HuH-7.5 (cell line): ENCODE results near the gene IRS1.

Source experiments
- DNase-seq: peaks from one replicate; pipeline ENCODE4 v3.0.0; 2011; ENCODE audit warnings: low spot score

IRS1 gene

DNA sequence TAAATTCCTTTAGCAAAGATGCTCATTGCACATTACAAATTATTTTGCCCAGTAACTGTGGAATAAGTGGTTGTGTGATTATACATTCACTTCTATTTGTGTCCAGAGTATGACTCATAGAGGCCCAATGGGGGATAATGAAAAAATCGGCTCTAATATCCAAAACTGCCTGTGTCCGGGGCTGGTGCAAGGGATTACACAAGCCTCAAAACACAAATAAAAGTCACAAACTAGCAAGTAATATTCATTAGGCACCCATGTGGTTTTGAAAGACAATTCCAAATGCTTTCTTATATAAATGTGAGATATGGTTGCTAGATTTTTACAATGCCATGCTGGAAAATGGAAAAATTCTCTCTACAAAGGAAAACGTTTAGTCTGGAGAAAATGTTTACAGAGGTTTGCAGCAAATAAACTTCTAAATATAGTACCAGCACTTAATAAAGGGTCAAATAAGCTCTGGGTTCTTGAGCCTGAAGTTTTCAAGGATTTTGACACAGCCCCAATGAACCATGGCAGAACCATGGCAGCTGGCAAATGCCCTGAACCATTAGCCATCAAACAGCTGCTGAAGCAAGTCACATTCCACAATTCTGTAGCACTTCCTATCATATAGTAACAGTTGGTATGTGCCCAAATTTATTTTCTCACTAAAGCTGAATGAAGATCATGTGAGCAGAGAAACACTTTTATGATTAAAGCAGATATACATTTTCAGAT, 40.5 kb downstream of the IRS1 start:
- no peak for DNase-seq

DNA sequence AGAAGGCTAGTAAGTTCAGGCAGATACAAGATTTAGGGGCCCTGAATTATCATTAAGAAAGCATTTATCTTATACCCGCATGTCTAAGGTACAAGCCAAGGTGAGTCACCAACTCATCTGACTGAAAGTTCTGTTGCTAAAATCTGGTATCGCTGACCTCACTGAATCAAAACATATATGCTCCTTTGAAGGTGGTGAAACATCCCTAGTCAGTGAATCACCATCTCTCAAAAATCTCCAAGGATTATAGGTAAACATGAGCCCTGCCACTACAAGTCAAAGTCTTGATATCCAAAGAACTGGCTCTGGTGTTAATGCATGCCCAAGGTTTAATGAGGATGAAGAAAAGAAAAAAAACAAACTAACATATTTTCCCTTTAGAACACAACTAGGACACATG, 43.5 kb downstream of the IRS1 start:
- no peak for DNase-seq

DNA sequence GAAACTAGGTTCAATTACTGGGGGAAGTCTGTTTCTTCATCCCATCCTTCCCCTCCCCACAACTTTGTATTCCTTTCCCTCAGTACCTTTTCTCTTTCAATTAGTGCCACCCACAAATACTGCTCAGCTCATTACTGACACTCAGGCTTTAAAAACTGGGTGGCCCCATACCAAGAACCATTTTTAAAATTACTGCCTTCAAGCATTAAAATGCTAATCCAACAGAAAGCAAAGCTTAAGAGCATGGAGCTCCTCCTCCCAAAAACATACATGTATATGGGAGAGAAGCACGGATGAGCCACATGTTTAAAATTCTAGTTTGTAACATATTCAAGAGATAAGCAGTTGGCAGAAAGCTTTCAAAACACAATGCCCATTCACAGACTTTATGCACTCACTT, 44.0 kb downstream of the IRS1 start:
- no peak for DNase-seq

DNA sequence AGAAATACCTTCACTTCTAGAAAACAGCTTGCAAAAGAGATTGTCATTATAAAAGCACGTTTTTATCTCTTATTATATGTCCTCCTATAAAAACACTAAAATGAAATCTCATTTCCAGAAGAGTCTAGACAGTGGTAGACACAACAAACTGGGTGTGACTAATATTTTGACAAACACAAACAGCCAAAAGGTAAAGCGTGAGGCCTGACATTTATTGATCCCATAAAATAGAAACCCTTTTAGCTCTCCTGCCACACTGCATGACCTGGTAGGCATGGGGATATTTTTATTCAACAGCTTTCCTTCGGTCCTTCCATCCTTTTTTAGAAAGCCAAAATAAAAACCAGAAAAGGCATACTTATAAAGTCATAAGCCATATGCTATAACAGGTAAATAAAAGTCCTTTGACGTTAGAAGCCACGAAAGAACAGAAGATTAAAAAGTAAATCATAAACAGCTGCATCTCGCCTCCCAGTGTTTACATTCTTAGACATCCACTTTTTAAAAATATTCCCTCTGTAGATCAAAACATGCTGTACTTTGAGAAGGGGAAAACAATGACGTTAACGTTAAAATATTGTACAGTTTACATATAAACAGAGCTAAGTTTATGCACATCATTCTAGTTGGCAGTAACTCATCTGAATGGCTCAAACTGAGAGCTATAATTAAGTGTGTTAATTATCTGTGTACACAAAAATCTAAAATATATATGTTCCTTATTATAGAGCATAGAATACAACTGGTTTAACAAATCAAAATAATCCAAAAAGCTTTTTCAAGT, 44.6 kb downstream of the IRS1 start:
- DNase-seq: no peak

DNA sequence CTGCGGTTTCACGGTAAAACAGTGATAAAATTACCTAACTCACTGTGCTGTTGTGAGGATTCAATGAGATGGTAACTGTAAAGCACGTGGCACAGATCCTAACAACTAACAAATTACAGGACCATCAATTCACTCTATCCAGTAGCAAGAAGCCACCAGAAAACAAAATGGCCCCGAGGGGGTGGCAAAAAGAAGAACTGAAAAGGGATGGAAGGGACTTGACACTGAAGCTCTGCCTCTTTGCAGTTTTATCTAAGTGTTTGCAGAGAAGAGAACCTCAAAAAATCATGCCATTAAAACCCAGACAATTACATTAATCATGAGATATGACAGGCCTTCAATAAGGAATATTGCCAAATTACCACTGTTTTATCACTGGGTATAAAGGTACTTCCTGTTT, 46.7 kb downstream of the IRS1 start:
- DNase-seq: no peak

DNA sequence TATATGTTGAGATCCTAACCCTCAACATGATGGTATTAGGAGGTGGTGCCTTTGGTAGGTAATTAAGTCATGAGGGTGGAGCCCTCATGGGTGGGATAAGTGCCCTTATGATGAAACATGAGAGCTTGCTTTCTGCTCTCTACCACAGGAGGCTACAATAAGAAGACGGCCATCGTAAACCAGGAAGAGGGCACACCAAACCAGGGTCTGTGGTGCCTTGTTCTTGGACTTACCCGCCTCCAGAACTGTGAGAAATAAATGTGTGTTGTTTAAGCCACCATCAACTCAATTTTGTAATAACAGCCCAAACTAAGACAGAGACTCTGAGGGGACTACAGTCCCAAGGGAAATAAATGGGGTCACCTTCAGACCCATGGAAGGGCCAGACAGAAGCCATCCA, 52.3 kb downstream of the IRS1 start:
- no peak for DNase-seq

DNA sequence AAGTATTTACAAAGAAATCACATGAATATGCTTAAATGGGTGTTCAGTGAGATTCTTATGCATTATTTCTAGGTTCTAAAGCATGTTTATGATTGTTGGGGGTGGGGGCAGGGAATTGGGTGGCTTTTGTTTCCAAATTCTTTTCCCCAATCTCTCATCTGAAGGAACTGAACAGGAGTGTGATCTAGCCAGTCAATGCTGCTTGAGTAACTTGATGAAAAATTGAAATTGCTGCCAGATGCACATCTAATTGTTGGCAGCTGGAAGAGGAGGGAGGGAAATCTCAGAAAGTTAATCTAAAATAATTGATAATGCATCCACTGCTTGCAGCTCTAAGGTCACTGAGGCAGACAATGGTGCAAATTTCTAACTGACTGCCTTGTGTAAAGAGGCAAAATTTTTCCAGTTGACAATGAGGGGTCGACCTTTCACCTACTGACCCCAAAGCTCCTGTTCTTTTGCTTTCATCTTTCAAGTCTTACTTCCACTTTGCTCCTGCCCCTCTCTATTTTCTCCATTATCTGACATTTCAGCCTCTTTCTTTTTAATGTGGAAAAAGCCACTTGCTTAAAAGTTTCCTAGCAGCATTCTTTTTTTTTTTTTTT, 53.3 kb downstream of the IRS1 start:
- no peak for DNase-seq

DNA sequence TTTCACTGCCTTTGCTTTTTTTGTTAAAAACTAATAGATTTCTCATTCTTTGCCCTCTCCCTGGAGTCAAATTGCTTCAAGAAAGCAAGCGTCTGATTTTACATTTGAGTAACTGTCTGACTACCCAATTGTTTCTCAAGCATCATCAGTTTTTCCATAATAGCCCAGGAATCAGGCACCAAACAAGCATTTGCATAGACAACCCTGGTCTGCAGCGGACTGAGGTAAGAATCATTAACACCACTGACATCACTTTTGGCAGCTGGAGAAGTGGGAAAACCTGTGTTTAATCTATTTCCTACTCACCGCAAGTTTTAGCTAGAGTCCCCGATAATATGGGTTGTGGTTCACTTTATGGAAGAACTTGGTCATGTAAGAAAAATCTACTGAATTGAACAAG, 55.7 kb downstream of the IRS1 start:
- DNase-seq: no peak

DNA sequence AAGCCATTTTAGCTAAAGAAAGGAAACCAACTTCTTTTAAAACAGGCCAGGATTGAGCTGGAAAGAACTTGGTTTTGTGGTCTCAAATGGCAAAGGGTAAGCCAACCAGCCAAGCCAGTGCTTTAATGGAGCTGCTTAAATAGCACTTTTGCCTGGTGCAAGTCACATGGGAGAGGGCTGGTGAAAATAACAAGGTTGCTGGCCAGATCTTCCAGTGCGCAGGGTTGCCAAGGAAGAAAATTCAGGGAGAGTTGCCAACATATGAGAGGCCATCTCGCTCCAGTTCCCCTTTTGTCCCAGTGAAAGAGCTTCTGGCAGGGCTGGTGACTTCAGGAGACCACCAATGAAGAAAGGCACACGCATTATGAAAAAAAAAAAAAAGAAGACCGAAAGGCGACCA, 57.3 kb downstream of the IRS1 start:
- DNase-seq: no peak

DNA sequence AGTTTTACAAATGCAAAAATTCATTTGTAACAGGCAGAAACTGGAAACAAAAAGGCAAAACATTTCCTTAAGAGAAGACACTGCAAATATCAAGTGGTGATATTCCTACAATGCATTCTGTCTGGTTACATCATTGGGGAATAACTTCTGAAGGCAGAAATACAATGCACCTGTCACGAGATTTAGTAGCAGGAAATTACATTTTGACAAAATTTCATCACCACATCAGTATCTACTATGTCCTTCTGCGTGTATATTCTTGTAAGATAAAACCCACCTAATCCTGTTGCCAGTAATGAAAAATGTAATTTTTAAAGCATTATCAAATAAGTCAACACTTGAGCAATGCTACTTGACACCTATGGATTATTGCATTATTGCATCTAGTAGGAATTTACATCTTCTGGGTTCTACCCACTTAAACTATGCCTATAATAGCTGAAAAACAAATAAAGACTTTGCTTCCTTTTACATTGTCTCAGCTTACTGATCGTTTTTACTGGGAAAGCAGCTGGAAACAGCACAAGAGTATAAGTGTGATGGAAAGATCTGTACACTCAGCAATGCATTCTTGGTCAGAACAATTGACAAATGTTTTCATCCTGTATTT, 59.5 kb downstream of the IRS1 start:
- no peak for DNase-seq

DNA sequence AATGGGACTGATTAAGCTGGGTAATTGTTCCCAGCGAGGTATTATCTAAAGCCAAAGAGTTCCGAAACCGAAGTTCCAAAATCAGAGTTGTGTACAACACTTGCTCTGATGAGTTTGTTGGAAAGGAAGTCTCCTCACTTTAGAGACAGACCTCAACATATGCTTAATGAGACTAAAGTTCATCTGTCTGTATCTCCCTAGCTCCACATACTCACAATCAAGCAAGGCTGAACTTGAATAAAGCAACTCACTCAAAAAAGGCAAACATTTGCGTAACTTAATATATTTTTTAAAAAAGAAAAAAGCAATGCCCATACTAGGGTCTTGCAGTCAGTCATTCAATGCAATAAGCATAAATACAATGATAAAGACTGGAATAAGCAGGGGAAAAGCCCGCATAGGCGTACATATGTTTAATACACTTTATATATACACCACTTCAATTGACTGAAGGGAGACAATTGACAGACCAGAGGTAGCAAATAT, 60.0 kb downstream of the IRS1 start:
- DNase-seq: no peak

DNA sequence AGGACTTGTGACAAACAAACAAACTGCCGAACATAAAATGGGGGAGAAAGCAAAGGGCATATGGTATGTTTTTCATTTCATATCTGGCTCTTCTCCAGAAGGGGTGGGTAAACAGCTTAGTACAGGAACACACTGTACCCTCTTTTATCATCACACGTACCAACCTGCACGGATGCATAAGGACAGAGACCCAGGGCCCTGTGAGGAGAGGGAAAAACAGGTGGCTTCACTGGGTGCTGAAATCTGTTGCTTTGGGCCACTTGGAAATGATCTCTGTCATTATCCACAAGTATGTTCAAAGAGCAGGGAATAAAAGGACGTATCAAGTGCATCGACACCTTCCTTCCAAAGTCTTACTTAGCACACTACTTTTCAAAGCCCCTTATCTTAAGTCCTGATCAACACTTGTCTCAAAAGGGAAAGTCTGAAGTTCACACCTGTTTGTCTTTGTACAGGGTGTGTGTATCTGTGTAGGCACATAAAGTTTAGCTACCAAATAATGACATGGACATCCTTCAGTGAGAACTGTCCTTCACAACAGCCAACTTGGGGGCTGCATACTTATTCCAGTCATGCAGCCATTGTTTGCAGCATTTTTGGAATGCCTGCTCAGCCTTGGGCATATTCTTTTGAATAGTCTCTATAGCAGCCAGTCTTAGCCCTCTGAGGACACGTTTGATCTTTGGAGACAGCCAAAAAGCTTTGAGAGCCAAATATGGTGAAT, 60.6 kb downstream of the IRS1 start:
- no peak for DNase-seq

DNA sequence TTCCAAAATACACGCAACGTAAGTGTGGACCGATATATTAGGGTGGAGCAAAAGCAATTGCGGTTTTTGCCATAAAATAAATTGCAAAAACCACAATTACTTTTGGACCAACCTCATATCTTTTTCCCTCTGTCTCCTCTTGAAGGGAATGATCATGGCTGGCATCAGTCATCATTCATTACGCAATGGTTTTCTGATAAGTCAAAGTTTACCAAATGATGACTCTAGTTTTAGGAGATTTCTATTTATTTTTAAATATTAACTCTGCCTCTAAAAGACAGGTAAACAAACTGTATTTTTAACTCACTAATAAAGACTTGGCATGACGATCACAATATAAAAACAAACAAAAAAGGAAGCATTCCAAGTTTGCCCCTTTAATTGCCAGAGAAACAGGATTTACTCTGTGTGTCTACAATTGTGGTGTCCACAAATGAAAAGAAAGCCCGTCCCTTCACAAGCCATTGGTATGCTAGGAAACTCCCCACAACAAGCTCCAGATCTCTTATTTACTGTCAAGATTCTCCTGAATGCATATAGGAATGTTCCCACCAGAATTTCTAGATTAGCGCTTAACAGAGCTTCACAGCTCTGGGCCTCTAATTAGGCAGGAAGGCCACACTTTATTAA, 61.3 kb downstream of the IRS1 start:
- DNase-seq: no peak

DNA sequence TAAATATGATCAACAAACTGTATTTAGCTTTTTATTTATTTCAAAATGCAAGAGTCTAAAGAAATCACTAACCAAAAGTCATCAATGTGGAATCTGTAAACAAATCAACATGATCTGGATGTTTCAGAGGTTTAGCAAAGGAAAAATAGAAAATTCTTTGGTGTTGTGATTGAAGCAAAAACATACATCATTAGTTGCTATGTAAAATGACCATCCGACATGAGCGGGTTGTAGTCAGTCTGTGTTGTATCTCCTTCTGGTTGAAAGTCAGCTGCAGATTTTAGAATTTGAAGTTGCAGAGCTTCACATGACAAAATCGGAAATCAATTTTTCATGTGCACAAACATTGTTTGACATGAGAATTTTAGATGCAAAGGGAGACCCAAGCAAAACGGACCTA, 63.2 kb downstream of the IRS1 start:
- DNase-seq: no peak

DNA sequence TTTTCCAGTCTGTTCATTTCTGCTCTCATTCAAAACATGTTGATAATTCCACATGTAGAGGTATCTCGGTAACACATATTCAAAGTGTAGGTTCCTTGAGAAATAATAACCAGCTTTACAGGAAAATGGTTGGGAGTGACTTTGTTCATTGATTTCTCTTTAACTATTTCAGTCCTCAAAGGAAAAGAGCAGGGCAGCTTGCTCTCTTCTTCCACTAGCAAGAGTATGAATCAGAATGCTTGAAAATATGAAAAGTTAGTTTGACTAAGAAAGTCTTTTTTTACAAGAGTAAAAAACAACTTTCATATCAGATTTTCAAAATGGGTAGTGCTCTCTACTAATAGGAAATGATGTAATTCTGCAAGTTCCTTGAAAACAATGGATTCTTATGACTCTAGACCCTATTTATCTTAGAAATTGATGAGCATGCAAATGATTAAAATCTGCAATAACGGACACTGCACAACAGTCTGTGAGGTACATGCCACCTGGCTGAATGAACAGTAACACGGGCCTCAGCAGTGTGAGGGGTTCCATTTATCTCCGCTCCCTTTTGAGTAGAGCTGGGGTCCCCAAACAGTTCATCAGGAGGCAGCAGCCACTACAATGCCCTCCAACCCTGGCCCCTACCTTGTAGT, 65.6 kb downstream of the IRS1 start:
- DNase-seq: no peak

DNA sequence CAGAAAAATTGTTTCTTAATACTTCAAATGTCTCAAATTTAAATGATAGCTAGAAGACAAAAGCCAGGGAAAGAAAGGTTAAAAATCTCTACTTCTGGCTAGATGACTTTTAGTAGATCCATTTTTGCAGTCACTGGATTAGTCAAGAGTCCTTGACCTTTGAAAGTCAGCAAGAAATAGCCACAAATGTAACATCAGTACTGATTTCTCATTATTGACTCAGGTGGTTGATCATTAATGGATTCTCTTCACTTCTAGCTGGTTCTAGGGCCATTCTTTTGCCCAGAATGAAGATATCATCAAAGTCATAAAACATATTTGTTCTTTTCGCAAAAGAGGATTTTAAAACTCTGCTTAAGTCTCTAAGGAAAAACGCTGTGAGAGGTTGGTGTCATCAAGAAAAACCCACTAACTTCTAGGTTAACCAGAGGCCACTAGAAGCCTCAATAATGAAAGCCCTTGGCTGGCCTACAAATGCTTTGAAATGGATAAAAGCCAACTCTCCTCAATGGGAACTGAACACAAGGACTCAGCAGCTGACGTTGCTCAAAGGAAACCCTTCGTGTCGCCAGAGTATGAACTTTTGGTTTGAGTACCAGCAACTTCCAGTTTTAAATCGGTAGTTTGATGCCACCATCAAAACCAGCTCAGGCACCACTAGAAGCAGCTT, 66.3 kb downstream of the IRS1 start:
- DNase-seq: peak; percentile 52

DNA sequence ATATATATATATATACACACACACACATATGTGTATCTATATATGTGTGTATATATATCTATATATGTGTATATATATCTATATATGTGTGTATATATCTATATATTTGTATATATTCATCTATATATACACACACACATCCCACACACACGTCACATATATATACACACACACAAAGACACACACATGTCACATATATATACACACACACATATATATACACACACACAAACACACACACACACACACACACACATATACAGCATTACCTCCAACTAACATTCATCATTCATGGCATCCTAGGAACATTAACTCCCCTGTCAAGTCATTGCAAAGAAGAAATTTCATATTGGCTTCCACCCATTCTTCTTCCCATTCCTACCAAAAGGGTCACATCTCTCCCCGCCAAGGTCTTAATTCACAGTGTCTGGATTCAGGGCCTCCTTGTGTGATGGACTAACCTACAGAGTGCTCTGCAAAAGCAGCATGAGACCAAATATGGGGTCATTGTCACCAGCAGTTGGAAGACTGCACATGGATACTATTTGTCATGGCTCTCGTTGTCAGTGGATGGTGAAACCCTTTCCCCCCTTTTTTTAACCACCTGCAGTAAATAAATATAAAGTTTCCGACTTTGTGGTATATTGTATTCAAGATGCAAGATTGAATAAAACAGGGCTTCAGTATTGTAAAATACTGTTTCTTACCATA, 67.0 kb downstream of the IRS1 start:
- no peak for DNase-seq

DNA sequence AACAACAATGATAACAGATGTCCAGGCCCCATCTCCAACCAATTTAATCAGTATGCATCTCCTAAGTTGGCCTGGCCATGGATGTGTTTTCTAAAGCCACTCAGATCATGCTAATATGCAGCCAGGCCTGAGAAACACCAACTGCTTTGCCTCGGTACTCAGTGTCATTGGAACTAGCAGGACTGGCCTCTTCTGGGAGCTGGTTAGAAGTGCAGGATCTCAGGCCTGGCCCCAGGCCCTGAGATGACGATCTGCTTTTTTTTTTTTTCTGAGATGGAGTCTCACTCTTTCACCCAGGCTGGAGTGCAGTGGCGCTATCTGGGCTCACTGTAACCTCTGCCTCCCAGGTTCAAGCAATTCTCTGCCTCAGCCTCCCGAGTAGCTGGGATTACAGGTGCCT, 69.1 kb downstream of the IRS1 start:
- DNase-seq: no peak

DNA sequence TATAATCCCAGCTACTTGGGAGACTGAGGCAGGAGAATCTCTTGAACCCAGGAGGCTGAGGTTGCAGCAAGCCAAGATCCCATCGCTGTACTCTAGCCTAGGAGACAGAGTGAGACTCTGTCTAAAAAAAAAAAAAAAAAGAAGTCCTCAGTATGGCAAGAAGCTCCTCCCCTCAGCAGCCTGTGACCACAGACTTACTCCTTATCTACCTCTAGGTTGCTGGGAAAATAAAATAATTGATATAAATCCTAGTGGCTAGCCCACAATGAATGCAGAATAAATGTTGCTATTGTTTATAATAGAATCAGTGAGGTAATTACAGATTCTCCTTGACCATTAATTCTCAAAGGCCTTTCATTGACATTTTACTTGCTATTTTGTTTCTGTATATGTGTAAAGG, 70.6 kb downstream of the IRS1 start:
- no peak for DNase-seq

DNA sequence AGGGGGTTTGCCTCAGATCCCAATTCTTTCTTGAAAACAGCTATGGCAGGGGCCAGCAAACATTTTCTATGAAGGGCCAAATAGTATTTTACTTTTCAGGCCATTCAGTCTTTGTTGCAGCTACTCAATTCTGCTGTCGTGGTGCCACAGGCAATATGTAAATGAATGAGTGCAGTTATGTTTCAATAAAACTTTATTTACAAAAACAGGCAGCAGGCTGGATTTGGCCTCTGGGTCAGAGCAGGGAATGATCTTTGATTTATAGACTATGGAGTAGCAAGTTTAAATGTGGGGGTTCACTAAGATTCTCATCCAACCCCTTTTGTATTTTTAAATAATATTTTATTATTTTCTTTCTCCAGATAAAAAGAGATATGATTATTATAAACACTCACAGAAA, 72.4 kb downstream of the IRS1 start:
- DNase-seq: no peak
